HL-60/S4 treated with retinoic acid at 250 ng/mL for 4 days and 3 days (cell line): Measurements from ENCODE around the gene NRL.

ENCODE experiments used
- in situ Hi-C: fragments of 300-500 bp; cut with MboI; formaldehyde crosslinking; loops from 2 replicates; pipeline ENCODE4 v1.7.0; 2022; ENCODE audit warnings: low sequenced_read_pairs

NRL gene

GRCh38 chr14:24145219-24145618 is 30.5 kb upstream of the NRL start:
- in situ Hi-C loops: no loop called here

DNA sequence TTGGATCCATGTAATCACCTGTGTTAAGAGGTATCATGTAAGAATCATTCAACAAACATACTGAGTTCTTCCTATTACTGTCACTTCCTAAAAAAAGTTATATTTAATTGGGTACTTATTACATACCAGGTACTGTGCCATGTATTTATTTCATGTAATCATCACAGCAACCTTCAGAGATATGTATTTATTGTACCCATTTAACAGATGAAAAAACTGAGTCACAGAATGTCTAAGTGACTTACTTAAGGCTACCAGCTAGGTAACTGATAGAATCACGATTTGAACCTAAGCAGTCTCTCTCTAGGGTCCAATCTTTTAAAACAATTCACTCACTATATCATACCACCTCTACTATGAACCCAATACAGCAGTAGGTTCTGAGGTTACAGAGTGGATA is 29.7 kb upstream of the NRL start:
- in situ Hi-C loops: no loop called here

DNA sequence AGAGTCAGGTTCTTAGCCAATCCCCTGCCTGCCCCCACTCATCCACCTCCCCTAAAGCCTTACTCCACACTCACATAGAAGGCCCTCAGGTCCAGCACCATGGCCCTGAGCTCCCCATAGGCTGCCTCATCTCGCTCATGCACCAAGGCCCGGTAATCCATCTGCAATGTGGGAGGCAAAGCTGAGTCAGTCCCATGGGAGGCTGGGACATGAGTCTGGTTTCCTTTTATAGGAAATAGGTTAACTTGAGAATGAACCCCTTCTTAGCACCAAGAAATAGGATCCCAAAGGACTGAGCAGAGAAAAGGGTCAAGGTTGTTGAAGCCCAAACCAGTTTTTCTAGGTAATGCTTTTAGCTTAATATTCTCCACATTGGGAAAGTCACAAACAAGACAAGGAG is 28.8 kb upstream of the NRL start:
- in situ Hi-C loops: no loop called here

GRCh38 chr14:24141097-24141880 is 26.5 kb upstream of the NRL start, which contains the start of gene EMC9:
TSS of gene EMC9 (minus strand) at chr14:24141591. CDS start at chr14:24141304, 287 bp downstream.
- in situ Hi-C loops: no loop called here

DNA sequence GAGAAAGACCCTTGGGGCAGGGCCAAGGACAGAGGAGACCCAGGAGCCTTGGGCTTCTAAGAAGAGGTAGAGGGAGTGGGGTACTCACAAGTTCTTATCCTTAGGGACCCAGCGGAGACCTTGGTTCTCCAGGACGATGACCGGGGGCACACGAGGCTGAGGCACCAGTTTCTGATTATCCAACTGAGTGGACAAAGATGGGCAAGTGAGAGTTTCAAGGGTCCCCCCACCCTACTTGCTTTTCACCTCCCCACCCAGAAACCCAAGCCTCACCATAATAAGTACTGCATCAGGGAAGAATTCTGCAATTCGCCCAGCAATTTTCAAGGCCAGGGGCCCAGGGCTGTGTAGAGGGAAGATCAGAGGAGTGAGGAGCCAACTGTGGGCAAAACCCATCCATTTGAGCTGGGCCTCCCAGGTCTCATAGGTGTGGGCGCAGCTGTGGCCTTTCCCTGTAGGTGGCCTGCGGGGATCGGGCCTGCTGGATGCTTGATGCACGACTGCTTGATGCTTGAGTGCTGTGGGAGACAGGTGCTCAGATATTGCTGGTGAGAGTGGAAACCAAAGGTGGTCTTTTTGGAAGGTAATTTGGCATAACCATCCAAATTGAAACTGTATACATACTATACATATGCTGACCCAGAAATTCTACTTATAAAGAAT is 24.7 kb upstream of the NRL start:
- in situ Hi-C loops: no loop called here

DNA sequence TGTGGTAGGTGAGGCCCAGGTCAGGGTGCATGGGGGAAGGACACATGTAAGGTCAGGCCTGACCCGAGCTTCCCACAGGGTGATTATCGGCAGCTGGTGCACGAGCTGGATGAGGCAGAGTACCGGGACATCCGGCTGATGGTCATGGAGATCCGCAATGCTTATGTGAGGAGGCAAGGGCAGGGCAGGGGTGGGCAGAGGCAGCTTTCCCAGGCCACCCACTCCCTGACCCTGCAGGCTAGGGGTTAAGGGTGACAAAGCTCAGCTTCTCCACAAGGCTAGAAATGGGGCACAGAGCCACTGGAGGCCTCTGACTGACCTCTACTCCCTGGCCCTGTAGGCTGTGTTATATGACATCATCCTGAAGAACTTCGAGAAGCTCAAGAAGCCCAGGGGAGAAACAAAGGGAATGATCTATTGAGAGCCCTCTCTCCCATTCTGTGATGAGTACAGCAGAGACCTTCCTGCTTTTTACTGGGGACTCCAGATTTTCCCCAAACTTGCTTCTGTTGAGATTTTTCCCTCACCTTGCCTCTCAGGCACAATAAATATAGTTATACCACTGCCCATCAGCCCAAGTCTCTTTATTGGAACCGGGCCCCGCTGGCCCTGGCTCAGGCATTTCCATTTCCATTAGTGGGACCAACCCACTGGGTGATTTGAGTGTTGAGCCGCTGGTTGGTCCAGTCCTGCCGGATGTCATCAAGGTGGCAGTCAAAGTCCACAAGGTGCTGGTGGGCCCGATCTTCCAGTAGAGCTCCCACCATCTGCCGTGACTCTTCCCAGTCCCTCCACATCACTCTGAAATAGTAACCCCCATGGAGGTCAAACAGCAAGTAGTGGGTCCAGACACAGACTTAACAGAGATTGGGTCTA is 23.9 kb upstream of the NRL start:
- in situ Hi-C loops: no loop called here

- in situ Hi-C loops: no loop called here
Measured at GRCh38 chr14:24137529-24138395, 23.0 kb upstream of the NRL start.

GRCh38 chr14:24136684-24137528 is 22.2 kb upstream of the NRL start:
- in situ Hi-C loops: no loop called here

DNA sequence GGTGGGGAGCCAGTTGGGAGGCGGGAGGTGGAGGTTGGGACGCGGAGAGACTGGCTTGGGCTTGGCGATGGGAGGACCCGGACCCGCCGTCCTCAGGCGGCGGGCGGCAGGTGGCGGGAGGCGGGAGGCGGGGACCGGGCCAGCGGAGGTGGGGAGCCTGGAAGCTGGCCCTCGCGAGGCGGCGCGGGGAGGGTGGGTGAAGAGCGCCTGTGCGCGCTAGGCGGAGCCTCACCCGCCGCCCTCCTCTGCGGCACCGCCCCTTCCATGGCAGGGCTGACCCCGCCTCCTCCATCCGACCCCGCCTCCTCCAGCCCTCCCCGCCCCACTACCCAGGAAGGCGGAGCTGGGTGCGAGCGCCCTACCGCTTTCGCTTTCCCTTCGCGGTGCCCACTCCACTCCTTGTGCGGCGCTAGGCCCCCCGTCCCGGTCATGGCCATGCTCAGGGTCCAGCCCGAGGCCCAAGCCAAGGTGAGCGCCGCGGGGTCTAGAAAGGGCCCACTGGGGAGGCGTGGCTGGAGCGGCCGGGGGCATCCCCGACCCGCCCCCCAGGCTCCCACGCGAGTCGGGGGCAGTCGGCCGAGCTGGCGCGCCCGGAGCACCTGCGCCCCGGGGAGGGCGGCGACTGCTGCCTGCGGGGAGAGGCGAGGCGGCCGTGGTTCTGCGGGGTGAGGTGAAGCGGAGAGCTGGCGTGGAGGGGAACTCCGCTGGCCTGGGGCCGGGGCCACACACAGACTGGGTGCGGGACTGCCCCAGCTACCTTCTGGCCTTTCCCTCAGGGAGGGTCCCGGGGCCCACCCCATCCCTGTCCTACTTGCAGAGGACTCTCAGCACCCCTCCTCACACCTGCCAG is 21.3 kb upstream of the NRL start, which contains the start of gene PSME1:
Gene PSME1 (plus strand): TSS at position 361 of the 850 bp plus-strand sequence. CDS start 69 bp downstream, at position 430.
- in situ Hi-C loops: no loop called here

GRCh38 chr14:24135584-24135833 is 20.8 kb upstream of the NRL start:
- in situ Hi-C loops: no loop called here

DNA sequence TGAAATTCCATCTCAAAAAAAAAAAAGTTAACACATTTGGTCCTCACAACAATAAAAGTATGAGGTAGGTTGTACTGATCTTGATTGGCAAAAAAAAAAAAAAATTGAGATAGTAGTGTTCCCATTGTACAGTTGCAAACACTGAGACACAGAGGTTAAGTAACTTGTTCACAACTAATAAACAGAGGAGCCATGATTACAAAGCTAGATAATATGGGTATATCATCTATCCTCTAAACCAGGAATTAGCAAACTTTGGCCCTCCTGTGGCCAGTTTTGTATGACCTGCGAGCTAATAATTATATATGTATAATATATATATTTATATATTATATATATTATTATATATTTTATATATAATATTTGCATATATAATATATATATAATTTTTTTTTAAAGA is 19.0 kb upstream of the NRL start:
- in situ Hi-C loops: no loop called here

GRCh38 chr14:24132976-24133375 is 18.2 kb upstream of the NRL start:
- in situ Hi-C loops: no loop called here

- in situ Hi-C loops: no loop called here
Measured at GRCh38 chr14:24132061-24132685, 17.4 kb upstream of the NRL start.

DNA sequence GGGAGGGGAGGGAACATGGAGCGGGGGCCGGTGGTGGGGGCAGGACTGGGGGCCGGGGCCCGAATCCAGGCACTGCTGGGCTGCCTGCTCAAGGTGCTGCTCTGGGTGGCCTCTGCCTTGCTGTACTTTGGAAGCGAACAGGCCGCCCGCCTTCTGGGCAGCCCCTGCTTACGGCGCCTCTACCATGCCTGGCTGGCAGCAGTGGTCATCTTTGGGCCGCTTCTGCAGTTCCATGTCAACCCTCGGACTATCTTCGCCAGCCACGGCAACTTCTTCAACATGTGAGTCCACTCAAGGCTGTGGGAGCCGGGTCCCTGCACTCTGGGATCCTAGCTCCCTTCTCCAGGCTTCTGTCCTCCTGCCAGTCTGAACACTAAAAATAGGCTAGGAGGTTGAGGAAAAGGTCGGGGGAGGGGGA is 16.8 kb upstream of the NRL start:
- in situ Hi-C loops: no loop called here

DNA sequence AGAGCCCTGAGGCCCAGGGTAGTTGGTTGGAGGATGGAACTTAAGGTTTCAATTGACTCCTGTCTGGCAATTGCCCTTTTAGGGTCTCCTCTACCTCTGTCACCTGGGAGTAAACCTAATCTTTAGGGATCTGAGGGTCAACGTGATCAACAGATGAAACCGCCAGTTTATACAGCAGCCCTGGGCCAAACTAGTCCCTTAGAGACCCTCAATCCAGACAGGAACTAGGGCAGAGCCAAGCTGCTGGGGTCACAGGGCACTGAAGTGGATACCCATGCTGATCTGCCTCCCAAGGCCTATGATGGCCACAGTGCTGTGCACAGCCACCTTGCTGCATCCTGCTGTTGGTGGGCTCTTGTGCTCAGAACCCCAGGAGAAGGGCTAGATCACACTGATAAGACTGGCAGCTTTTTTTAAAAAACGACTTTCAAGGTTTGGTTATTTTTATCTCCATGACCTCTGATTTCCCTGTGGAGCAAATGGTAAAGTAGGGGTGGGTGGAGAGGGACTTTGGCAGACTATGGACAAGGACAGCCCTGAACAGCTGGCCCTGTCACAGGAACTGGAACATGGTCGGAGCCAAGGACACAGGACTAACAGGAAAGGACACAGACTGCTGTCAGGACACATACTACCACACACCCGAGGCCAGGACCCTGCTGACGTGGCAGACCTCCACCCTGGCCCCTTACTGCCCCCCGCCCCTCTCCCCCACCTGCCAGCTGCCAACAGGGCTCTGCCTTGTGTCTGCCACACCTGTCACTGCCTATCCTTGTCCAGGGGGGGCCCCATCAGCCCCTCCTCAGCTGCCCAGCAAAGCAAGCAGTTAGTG is 16.2 kb upstream of the NRL start:
- in situ Hi-C loops: no loop called here

GRCh38 chr14:24130380-24130716 is 15.6 kb upstream of the NRL start, which contains the start of gene FITM1:
TSS of gene FITM1 (plus strand) at chr14:24130659. CDS start at chr14:24131564, 905 bp downstream.
- in situ Hi-C loops: no loop called here

- in situ Hi-C loops: no loop called here
Measured at GRCh38 chr14:24129410-24129998, 14.8 kb upstream of the NRL start.
